PFSK-1 (cell line): ENCODE data around the gene MDN1.

Experiments used
- FOXP2 ChIP-seq: optimal IDR thresholded peaks from 2 replicates; pipeline ENCODE3; 2011; ENCODE audit warnings: borderline replicate concordance, control low read depth, inconsistent platforms; ENCODE audit not compliant: insufficient read depth; ENCODE audit errors: extremely low read length, extremely low read depth
- TAF1 ChIP-seq: IDR thresholded peaks from 2 replicates; pipeline ENCODE4 v1.6.1; 2012; ENCODE audit warnings: low read length, control low read depth, borderline replicate concordance; ENCODE audit not compliant: insufficient read depth

- TF ChIP-seq FOXP2 (no peak), TAF1 (no peak)
Measured at GRCh38 chr6:89599727-89600126, 219.9 kb downstream of the MDN1 start.
